Glutamatergic neuron (in vitro differentiated cells): Measurements from ENCODE around the gene KRTAP17-1. TPM values are rescaled to one million over a fixed set of nuclear protein-coding genes. Genes with fewer than 3 reads are reported as not detected.
"Not testable (repeated sequence)": the region's sequence is repeated elsewhere in the genome, so short reads cannot be mapped to it uniquely, and the experiment has no call there.

Experiments
- DNase-seq: peaks from one replicate; pipeline ENCODE4 v3.0.0; 2022
- H3K27ac Mint-ChIP-seq: one replicate; pipeline ENCODE4 v1.8.0; 2020; ENCODE audit warnings: mild to moderate bottlenecking, mixed read lengths, inconsistent platforms; ENCODE audit not compliant: unreplicated experiment
- H3K27me3 Mint-ChIP-seq: one replicate; pipeline ENCODE4 v1.8.0; 2020; ENCODE audit warnings: mild to moderate bottlenecking, moderate library complexity, mixed read lengths, inconsistent platforms; ENCODE audit not compliant: unreplicated experiment
- H3K36me3 Mint-ChIP-seq: one replicate; pipeline ENCODE4 v1.8.0; 2020; ENCODE audit warnings: mild to moderate bottlenecking, mixed read lengths, inconsistent platforms; ENCODE audit not compliant: unreplicated experiment
- H3K4me1 Mint-ChIP-seq: one replicate; pipeline ENCODE4 v1.8.0; 2020; ENCODE audit warnings: mild to moderate bottlenecking, low read depth, mixed read lengths, inconsistent platforms; ENCODE audit not compliant: unreplicated experiment
- H3K4me3 Mint-ChIP-seq: one replicate; pipeline ENCODE4 v1.8.0; 2020; ENCODE audit warnings: mild to moderate bottlenecking, mixed read lengths, inconsistent platforms; ENCODE audit not compliant: unreplicated experiment
- H3K9me3 Mint-ChIP-seq: one replicate; pipeline ENCODE4 v1.8.0; 2020; ENCODE audit warnings: mild to moderate bottlenecking, moderate library complexity, mixed read lengths, inconsistent platforms; ENCODE audit not compliant: unreplicated experiment
- total RNA-seq: library from RNA; stranded (reverse); fragmentation: NEBNext Ultra II Directional; extraction: Animal tissue kit (Norgen Biotek cat#: 25700); gene quantifications from one replicate; pipeline ENCODE4 v1.2.1, GENCODE V29; 2021; ENCODE audit not compliant: unreplicated experiment
- TF ChIP-seq, protein P1 (sequence below): fragments of 200-600 bp; sonication (generic); IDR thresholded peaks from one replicate; pipeline ENCODE4 v1.5.0; 2021; ENCODE audit not compliant: partially characterized antibody, unreplicated experiment

KRTAP17-1 gene
- total RNA-seq, 1 donor from 2014 or later: not detected

DNA sequence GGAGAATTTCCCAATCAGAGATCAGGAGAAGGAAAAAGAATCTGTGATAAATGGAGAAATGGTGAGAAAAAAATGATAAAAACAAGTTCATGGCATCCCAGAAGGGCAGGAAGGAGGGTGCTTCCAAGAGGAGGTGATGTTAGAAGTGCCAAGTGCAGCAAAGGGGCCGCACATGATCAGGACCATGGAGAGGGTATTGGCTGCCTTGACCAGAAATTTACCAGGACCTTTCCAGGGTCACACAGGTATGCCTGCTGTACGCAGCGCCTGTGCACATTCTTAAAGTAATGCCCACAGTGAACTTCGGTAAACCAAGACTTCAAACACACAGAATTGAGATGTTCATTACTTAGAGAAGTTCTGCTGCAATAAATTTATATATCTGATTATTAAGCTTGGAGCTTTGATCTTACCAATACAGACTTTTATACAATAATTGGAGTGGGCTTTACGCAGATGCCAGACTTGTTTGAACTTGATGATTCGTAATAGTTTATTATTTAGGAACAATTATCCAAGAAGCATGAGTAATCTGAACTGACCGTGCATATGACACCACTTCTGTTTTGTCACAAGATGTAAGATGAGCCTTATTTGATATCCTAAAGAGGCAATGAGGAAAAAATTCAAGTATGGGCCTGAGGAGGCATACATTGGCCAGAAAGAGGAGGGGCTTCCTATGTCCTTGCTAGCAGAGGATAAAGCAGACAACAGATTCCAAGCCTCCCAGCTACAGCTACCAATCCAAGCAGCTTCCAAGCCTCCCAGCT lies 37.3 kb upstream of the KRTAP17-1 start:
- Mint-ChIP-seq H3K4me3 (no peak overlapping the region), H3K27me3 (peaks cover 4% of the 10 kb centered on the region), H3K36me3 (peaks cover 4% of the 10 kb centered on the region), H3K9me3 (peaks cover 2% of the 10 kb centered on the region), H3K27ac (no peak overlapping the region), H3K4me1 (no peaks in the 10 kb centered on the region)
- TF ChIP-seq, protein P1, sequence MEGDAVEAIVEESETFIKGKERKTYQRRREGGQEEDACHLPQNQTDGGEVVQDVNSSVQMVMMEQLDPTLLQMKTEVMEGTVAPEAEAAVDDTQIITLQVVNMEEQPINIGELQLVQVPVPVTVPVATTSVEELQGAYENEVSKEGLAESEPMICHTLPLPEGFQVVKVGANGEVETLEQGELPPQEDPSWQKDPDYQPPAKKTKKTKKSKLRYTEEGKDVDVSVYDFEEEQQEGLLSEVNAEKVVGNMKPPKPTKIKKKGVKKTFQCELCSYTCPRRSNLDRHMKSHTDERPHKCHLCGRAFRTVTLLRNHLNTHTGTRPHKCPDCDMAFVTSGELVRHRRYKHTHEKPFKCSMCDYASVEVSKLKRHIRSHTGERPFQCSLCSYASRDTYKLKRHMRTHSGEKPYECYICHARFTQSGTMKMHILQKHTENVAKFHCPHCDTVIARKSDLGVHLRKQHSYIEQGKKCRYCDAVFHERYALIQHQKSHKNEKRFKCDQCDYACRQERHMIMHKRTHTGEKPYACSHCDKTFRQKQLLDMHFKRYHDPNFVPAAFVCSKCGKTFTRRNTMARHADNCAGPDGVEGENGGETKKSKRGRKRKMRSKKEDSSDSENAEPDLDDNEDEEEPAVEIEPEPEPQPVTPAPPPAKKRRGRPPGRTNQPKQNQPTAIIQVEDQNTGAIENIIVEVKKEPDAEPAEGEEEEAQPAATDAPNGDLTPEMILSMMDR: no peak
- DNase-seq: no peak

DNA sequence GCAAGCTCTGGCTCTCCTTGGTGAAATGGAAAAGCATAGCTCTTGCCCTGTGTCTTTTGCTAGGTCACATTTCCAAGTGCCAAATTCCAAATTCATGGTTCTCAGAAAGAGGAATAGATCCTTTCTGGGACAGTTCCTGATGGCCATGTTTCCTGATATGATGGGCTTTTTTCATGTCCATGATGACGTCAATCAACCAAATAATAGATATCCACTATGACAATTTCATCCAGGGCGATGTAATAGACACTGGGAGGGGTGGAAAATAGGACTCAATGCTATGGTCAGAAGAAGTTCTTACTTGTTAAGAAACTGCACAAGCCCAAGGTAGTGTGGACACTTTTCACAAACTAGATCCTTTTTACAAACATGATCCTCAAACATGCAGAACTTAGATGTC lies 35.7 kb upstream of the KRTAP17-1 start:
- Mint-ChIP-seq H3K9me3 (peaks cover 2% of the 10 kb centered on the region), H3K27me3 (peaks cover 2% of the 10 kb centered on the region), H3K36me3 (peaks cover 4% of the 10 kb centered on the region), H3K4me1 (no peaks in the 10 kb centered on the region), H3K4me3 (no peak overlapping the region), H3K27ac (no peak overlapping the region)
- DNase-seq: no peak
- TF ChIP-seq, protein P1: no peak

DNA sequence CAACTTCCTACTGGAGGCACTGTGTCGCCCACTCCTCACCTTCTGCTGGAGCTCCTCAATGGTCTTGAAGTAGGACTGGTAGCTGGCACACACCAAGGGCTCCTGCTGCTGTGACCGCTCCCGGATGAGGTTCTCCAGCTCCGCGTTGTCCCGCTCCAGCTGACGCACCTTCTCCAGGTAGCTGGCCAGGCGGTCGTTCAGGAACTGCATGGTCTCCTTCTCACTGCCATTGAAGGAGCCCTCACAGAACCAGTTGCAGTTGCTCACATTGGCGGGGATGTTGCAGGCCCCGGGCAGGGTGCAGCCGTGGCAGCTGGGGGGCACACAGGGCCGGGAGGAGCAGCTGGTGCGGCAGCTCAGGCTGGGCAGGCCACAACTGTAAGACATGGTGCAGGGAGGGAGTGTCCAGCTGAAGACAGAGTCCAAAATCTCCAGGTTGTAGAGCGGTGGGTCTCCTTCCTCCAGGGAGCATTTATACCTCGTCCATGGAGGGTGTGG lies 34.9 kb upstream of the KRTAP17-1 start, which contains the start of gene KRT33A:
Gene KRT33A (minus strand): TSS at position 448 of the 498 bp plus-strand sequence. CDS start 61 bp downstream, at position 387.
- not testable (repeated sequence) for DNase-seq, H3K27me3 Mint-ChIP-seq, H3K36me3 Mint-ChIP-seq, H3K4me3 Mint-ChIP-seq, H3K4me1 Mint-ChIP-seq, H3K27ac Mint-ChIP-seq, H3K9me3 Mint-ChIP-seq

DNA sequence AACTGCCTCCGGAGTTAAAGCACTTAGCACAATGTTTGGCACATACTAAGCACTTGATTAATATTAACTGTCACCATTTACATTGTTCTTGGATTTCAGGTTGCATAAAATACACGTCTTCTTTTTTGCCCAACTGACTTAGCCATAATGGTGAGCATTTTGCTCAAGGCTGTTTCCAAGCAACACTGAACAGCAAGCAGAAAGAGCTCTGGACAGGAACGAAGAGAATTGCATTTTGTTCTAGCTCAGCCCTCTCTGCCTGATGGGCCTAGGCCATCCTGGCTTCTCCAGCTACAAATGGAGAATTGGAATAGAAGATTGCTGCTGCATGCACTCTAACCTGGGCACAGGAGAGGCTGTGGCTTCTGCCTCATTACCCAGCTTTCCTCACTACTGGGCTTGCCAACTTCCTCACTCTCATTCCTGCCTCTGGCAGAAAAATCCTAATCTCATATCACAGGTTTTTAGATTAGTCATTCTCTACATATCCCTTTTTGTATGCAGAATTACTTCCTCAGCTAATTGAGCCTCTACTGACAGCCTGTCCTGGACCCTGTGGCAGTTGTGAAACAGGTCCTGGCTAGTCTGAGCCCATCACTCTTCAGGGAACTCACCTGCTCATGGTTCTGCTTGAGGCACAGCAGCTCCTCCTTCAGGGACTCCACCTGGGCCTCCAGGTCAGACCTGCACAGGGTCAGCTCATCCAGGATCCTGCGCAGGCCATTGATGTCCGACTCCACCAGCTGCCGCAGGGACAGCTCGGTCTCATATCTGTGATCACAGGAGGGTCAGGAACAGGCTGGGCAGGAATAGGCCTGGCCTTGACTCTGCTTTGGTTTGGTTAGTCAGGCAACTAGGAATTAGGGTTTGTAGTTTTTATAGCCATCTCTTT lies 32.6 kb upstream of the KRTAP17-1 start:
- Mint-ChIP-seq H3K27me3 (peaks cover 5% of the 10 kb centered on the region), H3K9me3 (peaks cover 2% of the 10 kb centered on the region), H3K4me3 (no peak overlapping the region), H3K36me3 (peaks cover 8% of the 10 kb centered on the region), H3K4me1 (no peaks in the 10 kb centered on the region), H3K27ac (no peak overlapping the region)
- TF ChIP-seq, protein P1: no peak
- no peak for DNase-seq

DNA sequence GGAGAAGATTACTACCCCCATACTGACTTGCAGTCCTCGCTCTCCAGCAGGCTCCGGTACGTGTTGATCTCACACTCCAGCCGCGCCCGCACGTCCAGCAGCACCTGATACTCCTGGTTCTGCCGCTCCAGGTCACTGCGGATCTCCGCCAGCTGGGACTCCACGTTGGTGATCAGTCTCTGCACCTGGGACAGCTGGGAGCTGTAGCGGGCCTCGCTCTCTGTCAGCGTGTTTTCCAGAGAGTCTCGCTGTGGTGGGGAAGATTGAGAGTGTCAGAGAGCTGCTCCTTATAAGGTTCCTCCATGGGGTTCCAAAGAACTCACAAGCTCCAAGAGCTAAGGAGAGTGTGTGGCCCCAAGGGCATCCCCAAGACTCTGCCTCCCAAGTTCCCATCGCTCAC lies 30.9 kb upstream of the KRTAP17-1 start:
- not testable (repeated sequence) for H3K4me1 Mint-ChIP-seq, H3K4me3 Mint-ChIP-seq, H3K9me3 Mint-ChIP-seq, H3K36me3 Mint-ChIP-seq, DNase-seq, H3K27me3 Mint-ChIP-seq, H3K27ac Mint-ChIP-seq

DNA sequence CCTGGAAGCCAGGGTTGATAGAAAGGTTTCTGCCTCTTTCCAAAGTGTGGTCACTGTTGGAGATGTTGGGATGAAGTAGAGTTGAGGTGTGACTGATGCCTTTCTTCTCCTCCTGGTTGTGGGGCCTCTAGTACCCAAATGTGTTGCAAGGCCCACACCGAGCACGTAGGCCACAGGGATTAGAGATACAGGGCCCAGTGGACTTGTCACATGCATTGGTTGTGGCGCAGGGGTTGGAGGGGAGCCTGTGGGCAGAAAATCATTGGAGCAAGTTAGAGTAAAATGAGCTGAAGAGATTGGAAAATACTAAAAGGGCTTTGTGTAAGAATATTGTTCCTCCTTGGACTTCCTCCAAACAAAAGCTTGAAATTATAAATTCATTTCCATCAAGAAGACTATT lies 30.5 kb upstream of the KRTAP17-1 start:
- DNase-seq: no peak
- TF ChIP-seq, protein P1: no peak
- Mint-ChIP-seq H3K36me3 (peaks cover 8% of the 10 kb centered on the region), H3K27me3 (peaks cover 5% of the 10 kb centered on the region), H3K27ac (no peak overlapping the region), H3K9me3 (peaks cover 3% of the 10 kb centered on the region), H3K4me1 (no peaks in the 10 kb centered on the region), H3K4me3 (no peak overlapping the region)
